Uterine smooth muscle cell (primary cell): ENCODE data around the gene ZDHHC4. TPM values are rescaled to one million over a fixed set of nuclear protein-coding genes. Genes with fewer than 3 reads are reported as not detected.

Source experiments
- total RNA-seq: library from RNA; depleted of rRNA; stranded (reverse); fragments of >200 nt; gene quantifications from 2 replicates; pipeline ENCODE4 v1.2.3, GENCODE V29; 2014

The ZDHHC4 gene
- total RNA-seq: 43.9 and 66.6 TPM in 2 replicates

DNA sequence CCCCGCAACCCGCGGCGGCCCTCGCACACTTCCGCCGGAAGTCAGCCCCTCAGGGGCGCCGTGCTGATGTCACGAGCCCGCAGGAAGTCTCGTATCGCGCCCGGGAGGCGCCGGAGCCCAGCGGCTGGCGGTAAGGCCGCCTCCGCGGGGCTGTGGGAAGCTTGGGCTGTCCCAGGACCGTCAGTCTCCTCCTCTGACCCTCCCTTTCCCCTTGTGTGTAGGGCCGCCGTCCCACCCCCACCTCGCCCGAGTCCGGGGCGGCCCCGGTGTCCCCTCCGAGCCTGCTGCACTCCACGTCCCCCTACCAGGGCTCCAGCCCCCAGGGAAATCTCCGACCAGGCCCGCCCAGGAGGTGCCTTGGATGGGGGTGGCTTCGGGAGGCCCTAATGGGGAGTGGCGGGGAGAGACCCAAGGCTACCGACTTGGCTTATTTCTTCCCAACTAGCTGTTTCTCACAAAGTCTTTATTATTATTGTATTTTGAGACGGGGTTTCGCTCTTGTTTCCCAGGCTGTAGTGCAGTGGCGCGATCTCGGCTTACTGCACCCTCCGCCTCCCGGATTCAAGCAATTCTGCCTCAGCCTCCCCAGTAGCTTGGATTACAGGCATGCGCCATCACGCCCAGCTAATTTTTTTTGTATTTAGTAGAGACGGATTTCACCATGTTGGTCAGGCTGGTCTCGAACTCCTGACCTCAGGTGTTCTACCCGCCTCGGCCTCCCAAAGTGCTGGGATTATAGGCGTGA, at the start of gene ZDHHC4:
Gene ZDHHC4, plus strand, starts transcription at position 86 of the 745 bp plus-strand sequence. CDS start 3,108 bp downstream, outside the sequence.

DNA sequence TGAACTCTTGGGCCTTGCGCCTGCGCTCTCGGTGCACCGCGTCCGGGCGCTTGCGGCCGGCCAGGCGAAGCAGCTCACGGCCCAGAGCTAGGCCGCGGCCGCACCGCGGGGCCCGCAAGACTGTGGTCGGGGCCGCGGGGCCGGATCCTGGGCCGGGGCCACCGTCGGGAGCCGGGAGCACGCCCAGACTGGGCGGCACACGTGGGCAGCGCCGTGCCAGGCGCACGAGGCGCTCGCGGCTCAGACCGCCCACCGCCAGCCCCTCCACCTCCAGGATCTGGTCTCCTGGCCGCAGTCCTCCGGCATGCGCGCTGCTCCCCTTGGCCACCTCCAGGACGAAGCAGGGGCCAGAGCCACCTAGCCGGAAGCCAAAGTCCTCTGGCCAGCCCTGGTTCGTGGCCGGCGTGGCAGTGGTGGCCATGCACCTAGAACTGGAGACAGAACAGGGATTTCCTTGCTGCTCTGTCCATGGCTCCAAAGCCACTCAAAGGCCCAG, 26.2 kb upstream of the ZDHHC4 start, which contains the start of gene GRID2IP:
Gene GRID2IP, minus strand, starts transcription at position 446 of the 496 bp plus-strand sequence. Its CDS starts 25 bp downstream, at position 421.

DNA sequence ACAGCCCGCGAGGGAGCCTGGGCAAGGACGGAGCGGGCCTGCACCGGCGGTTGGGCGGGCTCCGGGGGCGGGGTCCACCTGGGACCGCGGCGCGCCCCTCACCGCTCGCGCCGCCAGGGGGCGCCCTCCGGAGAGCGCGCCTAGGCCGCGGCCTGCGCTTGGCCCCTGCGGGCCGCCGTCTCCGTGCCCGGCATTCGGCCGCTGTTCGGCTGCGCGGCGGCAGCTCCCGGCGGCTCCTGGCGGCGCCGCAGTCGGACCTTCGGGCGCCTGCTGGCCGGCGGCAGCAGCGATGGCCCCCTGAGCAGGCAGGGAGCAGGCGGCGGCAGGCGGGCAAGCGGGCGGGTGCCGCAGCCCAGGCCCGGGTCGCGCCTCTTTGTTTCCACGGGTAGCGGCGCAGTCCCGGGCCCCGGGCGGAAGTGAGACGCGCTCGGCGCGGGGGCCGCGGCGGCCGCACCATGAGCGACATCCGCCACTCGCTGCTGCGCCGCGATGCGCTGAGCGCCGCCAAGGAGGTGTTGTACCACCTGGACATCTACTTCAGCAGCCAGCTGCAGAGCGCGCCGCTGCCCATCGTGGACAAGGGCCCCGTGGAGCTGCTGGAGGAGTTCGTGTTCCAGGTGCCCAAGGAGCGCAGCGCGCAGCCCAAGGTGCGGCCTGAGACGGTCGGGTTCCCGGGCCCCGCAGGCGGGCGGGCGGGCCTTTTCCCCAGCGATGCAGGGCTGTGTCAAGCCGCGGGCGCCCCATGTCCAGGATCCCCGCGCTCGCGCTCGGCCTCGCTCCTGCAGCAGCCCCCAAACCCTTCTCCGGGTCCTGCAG, 12.8 kb downstream of the ZDHHC4 start, which contains the start of gene INTS15:
Gene INTS15, plus strand, starts transcription at position 193 of the 816 bp plus-strand sequence. Its CDS starts 263 bp downstream, at position 456.

DNA sequence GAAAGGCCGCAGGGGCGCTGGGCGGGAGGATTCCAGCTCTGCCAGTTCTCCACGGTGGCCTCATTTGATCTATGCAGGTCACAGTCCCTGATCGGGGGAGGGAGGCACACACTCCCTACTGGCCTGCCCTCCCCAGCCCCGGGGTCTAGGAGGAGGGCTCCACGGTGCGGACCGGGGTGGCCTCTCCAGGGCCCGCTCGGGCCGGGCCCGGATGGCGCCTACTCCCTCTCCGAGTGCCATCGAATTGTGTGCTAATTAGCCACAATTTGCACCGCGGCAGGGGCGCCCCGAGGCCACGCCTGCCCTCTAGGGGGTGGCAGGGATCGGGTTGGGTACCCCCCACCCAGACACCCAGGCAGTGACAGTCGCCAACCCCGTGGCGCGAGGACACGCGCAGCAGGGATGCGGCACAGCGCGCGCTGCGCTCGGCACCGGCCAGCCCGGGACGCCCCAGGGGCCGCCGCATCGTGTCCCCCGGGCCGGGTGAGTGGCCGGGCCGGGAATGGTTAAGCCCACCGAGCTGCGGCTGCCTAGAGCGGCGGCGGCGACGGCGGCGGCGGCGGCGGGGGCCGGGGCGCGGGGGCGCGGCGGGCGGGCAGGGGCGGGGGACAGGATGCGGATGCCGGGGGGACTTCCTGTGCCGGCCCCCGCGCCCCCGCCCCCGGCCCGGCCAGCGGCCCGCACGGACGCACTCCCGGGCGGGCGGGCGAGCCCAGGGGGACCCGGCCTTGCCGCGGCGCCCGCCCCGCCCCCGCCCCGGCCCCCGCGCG, 37.9 kb downstream of the ZDHHC4 start, which contains the start of gene ZNF853:
Gene ZNF853, plus strand, starts transcription at position 658 of the 770 bp plus-strand sequence. CDS start 565 bp downstream, outside the sequence.

DNA sequence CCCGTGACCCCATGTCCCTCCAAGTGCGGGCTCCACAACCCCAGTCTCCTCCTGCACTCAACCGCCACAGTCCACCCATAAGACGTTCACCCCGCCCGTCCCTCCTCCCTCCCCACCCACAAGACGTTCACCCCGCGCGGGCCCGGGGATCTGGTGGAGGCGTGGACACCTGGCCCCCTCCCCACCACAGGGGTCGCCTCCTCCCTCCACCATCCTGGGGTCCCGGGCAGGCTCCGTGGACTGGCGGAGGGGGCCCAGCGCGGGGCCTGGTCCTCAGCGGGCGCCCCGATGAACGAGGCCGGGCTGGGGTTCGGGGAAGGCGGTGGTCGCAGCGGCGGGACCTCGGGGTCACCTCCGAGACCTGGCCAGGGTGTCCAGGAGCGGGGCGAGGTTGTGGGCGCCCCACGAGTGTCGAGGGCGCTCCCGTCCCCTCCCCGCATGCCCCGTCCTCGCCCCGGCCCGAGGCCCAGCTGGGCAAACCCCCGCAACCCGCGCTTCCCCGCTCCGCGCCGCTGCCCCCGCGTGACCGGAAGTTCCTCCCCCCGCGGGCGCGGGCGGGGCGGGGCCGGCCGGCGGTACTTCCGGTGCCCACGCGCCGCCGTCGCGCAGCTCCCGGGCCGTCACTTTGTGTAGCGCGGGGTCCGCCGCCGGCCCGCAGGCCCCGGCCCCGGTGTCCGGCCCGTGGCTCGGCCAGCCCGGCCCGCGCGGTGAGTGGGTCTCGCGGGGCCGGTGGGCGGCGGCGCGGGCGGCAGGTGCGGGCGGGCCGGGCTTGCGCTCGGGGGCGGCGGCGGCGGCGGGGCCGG, 59.7 kb downstream of the ZDHHC4 start, which contains the start of gene ZNF316:
Gene ZNF316, plus strand, starts transcription at position 578 of the 803 bp plus-strand sequence. CDS start 5,092 bp downstream, outside the sequence.

Other genes starting within 250 kb of the ZDHHC4 start
- 15.5 and 32.5 TPM in 2 replicates for gene FAM220A, start 228.5 kb upstream of the ZDHHC4 start, total RNA-seq
- 81.0 and 87.0 TPM in 2 replicates for gene RAC1, start 202.9 kb upstream of the ZDHHC4 start, total RNA-seq
- 18.6 and 20.7 TPM in 2 replicates for gene DAGLB, start 129.5 kb upstream of the ZDHHC4 start, total RNA-seq
- 219 and 221 TPM in 2 replicates for gene KDELR2, start 93.3 kb upstream of the ZDHHC4 start, total RNA-seq
- gene GRID2IP, start 26.0 kb upstream of the ZDHHC4 start, total RNA-seq: not detected in 2 replicates
- 7.1 and 8.1 TPM in 2 replicates for gene INTS15, start 12.6 kb downstream of the ZDHHC4 start, total RNA-seq
- 1.2 and 3.9 TPM in 2 replicates for gene ZNF853, start 38.2 kb downstream of the ZDHHC4 start, total RNA-seq
- 19.5 and 21.4 TPM in 2 replicates for gene ZNF316, start 59.9 kb downstream of the ZDHHC4 start, total RNA-seq
- gene ZNF12, start 129.5 kb downstream of the ZDHHC4 start, total RNA-seq: 17.0 and 20.7 TPM in 2 replicates
- gene RSPH10B2, start 176.6 kb downstream of the ZDHHC4 start, total RNA-seq: 0.37 TPM in 1 of 2 replicates, not detected in the other
- gene CCZ1B, start 248.8 kb downstream of the ZDHHC4 start, total RNA-seq: 52.2 and 56.8 TPM in 2 replicates